ENCODE results near the gene EXOSC10. TPM values are rescaled to one million over a fixed set of nuclear protein-coding genes. Genes with fewer than 3 reads are reported as not detected.

Gene EXOSC10
- total and polyA plus RNA-seq, 9 of the 15 experiments (the other 6 are each of a cell fraction or from before 2014, with no cell fraction given), result 23.4 to 150 (median 105) TPM

DNA sequence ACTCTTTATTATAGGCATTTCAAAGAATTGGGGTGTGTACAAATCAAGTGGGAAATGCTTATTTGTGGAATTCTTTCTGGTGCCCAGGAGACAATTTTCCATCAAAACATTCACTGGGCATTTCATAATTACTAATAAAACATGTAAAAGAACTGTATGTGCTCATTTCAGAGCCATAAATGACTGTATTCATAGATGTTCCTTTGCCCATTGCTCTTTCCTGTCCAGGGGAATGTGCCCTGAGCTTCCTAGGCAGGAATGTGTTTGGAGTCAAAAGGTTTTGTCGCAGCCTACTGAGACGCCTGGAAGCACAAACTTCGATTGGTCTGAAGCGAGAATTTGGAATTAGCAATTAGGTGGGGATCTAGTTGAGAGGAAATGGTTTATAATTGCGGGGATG lies 43.7 kb upstream of the EXOSC10 start:
- H3K4me3 ChIP-seq, result no peak overlapping the region
- H3K36me3 ChIP-seq (ENCODE audit: control insufficient read depth, insufficient read depth, low read length), result peaks cover 83% of the 10 kb centered on the region
- no peak overlapping the region for H3K27ac ChIP-seq (ENCODE audit: extremely low read depth, low read depth, low read length)
- H3K4me1 ChIP-seq (replicated peaks in 1 of 2; ENCODE audit: control insufficient read depth in 2 of 2, insufficient read depth in 2 of 2, low read length in 2 of 2), result no peaks in the 10 kb centered on the region
- WGBS (ENCODE audit: insufficient coverage, low coverage, missing lambda C conversion rate), result 96% methylated on average over 5 of the region's 5 CpGs
- no peak overlapping the region for H3K4me2 ChIP-seq (ENCODE audit: insufficient read depth, low read length)
- CTCF ChIA-PET (ENCODE audit: low intra/inter-chr PET ratio), result no interaction called here
- FAIRE-seq, result no peak
- H2AFZ ChIP-seq (ENCODE audit: low read depth, low read length), result no peak overlapping the region
- intact Hi-C loops (cut with micrococcal nuclease), result no loop called here
- POLR2A ChIA-PET, result interaction anchor here (1.2 kb wide), 2 partner anchors 8 to 111 kb away, joined by 3 to 5 read pairs; no protein-coding TSS in a partner anchor
- no peaks in the 10 kb centered on the region for H4K20me1 ChIP-seq (replicated peaks; ENCODE audit: control insufficient read depth, insufficient read depth, low read length)
- no peaks in the 10 kb centered on the region for H3K79me2 ChIP-seq (ENCODE audit: control insufficient read depth, insufficient read depth, low read length)
- in situ Hi-C loops (cut with MboI), result no loop called here
- no peak overlapping the region for H3K9ac ChIP-seq (ENCODE audit: insufficient read depth in 1 of 2, low read depth in 2 of 2, low read length in 2 of 2)
- ATAC-seq, result no peak
- no peaks in the 10 kb centered on the region for H3K27me3 ChIP-seq (ENCODE audit: control insufficient read depth in 2 of 2, insufficient read depth in 2 of 2, low read length in 2 of 2)
- no peaks in the 10 kb centered on the region for H3K9me3 ChIP-seq (replicated peaks; ENCODE audit: control insufficient read depth, insufficient read depth, low read depth, low read length)
- H3K9me1 ChIP-seq (ENCODE audit: control insufficient read depth, insufficient read depth, low read length), result peaks cover 3% of the 10 kb centered on the region
- TF ChIP-seq MCM3 (IDR thresholded peaks at IDR 0.05), result no peak
- TF ChIP-seq ZNF232 (CRISPR knock-in tag; IDR thresholded peaks at IDR 0.05), result no peak
- no peak for TF ChIP-seq NR2F6 (CRISPR knock-in tag; IDR thresholded peaks at IDR 0.05)
- TF ChIP-seq ZNF764 (CRISPR knock-in tag; IDR thresholded peaks at IDR 0.05; ENCODE audit: low read depth), result no peak
- TF ChIP-seq THRA (IDR thresholded peaks at IDR 0.05), result no peak
- no peak for TF ChIP-seq ZNF282 (CRISPR knock-in tag; IDR thresholded peaks at IDR 0.05)
- no peak for TF ChIP-seq MAFF (IDR thresholded peaks at IDR 0.05; ENCODE audit: low read length)
- no peak for TF ChIP-seq POLR2B (IDR thresholded peaks at IDR 0.05; ENCODE audit: low read depth, partially characterized antibody)
- no peak for DNase-seq (ENCODE audit: extremely low read depth in 1 of 4, low spot score in 3 of 4)
- BruUV-seq (replicated peaks), result no TSS peak

All from K562 (cell line).